Liver (tissue), 9 donors: ENCODE measurements around the gene LHX3. TPM values are rescaled to one million over a fixed set of nuclear protein-coding genes. Genes with fewer than 3 reads are reported as not detected.

ENCODE experiments used
- DNase-seq: peaks from one replicate; pipeline ENCODE4 v3.0.0-alpha.2; 2017; ENCODE audit warnings: low spot score
- H3K27ac ChIP-seq, 2 donors: one replicate each; pipeline ENCODE4 v1.7.0; 2013; ENCODE audit warnings: inconsistent platforms in 2 of 2, low read length in 2 of 2, control low read depth in 1 of 2, low read depth in 1 of 2, mild to moderate bottlenecking in 1 of 2
- H3K27me3 ChIP-seq, 4 donors: one replicate each; pipeline versions ENCODE4 v1.6.1 to v1.7.0; 2013; ENCODE audit warnings: low read length in 3 of 4, inconsistent platforms in 1 of 4, mild to moderate bottlenecking in 1 of 4, moderate library complexity in 1 of 4; ENCODE audit not compliant: control insufficient read depth in 4 of 4, insufficient read depth in 4 of 4
- H3K36me3 ChIP-seq, 4 donors: one replicate each; pipeline versions ENCODE4 v1.6.1 to v1.7.0; 2013; ENCODE audit warnings: low read length in 3 of 4, mild to moderate bottlenecking in 3 of 4, low read depth in 1 of 4, moderate library complexity in 1 of 4; ENCODE audit not compliant: control insufficient read depth in 4 of 4, insufficient read depth in 3 of 4
- H3K4me1 ChIP-seq, 4 donors: one replicate each; pipeline versions ENCODE4 v1.6.1 to v1.7.0; 2013; ENCODE audit warnings: low read length in 3 of 4, mild to moderate bottlenecking in 3 of 4, moderate library complexity in 1 of 4; ENCODE audit not compliant: control insufficient read depth in 4 of 4, insufficient read depth in 4 of 4
- H3K4me3 ChIP-seq, 3 donors: one replicate each; pipeline versions ENCODE4 v1.6.1 to v1.7.0; 2013; ENCODE audit warnings: low read length in 3 of 3, control low read depth in 1 of 3, low read depth in 1 of 3, mild to moderate bottlenecking in 1 of 3
- H3K9ac ChIP-seq, 2 donors: one replicate each; pipeline ENCODE4 v1.7.0; 2013; ENCODE audit warnings: low read length in 2 of 2, mild to moderate bottlenecking in 2 of 2, moderate library complexity in 2 of 2, control low read depth in 1 of 2, low read depth in 1 of 2
- H3K9me3 ChIP-seq, 4 donors: one replicate each; pipeline versions ENCODE4 v1.6.1 to v1.7.0; 2013; ENCODE audit warnings: low read length in 3 of 4; ENCODE audit not compliant: control insufficient read depth in 4 of 4
- EGR1 ChIP-seq, 2 donors: IDR thresholded peaks; 2 replicates each; pipeline ENCODE4 v1.6.1; 2016 to 2018; ENCODE audit warnings: antibody characterized with exemption in 2 of 2, low read depth in 2 of 2
- FOXA1 ChIP-seq: IDR thresholded peaks from 2 replicates; pipeline ENCODE4 v1.6.1; 2016; ENCODE audit warnings: antibody characterized with exemption
- FOXA2 ChIP-seq: IDR thresholded peaks from 2 replicates; pipeline ENCODE4 v1.6.1; 2016; ENCODE audit warnings: antibody characterized with exemption
- GABPA ChIP-seq, 2 donors: IDR thresholded peaks in 1 of 2; conservative IDR thresholded peaks in 1 of 2; 2 replicates each; pipeline ENCODE4 v1.6.1; 2016; ENCODE audit warnings: antibody characterized with exemption in 2 of 2, mild to moderate bottlenecking in 1 of 2, moderate library complexity in 1 of 2
- HNF4A ChIP-seq, 2 donors: conservative IDR thresholded peaks; 2 replicates each; pipeline ENCODE4 v1.6.1; 2016; ENCODE audit warnings: antibody characterized with exemption in 2 of 2, mild to moderate bottlenecking in 2 of 2
- HNF4G ChIP-seq: IDR thresholded peaks from 2 replicates; pipeline ENCODE4 v1.6.1; 2016; ENCODE audit warnings: antibody characterized with exemption
- JUND ChIP-seq, 2 donors: IDR thresholded peaks; 2 replicates each; pipeline ENCODE4 v1.6.1; 2016; ENCODE audit warnings: antibody characterized with exemption in 2 of 2
- MAX ChIP-seq: IDR thresholded peaks from 2 replicates; pipeline ENCODE4 v1.6.1; 2016; ENCODE audit warnings: antibody characterized with exemption
- NR2F2 ChIP-seq: IDR thresholded peaks from 2 replicates; pipeline ENCODE4 v1.6.1; 2016; ENCODE audit warnings: antibody characterized with exemption
- RAD21 ChIP-seq, 2 donors: IDR thresholded peaks; 2 replicates each; pipeline ENCODE4 v1.6.1; 2016; ENCODE audit warnings: antibody characterized with exemption in 2 of 2, mild to moderate bottlenecking in 2 of 2
- REST ChIP-seq: IDR thresholded peaks from 2 replicates; pipeline ENCODE4 v1.6.1; 2016; ENCODE audit warnings: antibody characterized with exemption, mild to moderate bottlenecking
- RXRA ChIP-seq, 2 donors: IDR thresholded peaks; 2 replicates each; pipeline ENCODE4 v1.6.1; 2017 to 2018; ENCODE audit warnings: antibody characterized with exemption in 2 of 2, mild to moderate bottlenecking in 1 of 2
- SP1 ChIP-seq: IDR thresholded peaks from 2 replicates; pipeline ENCODE4 v1.6.1; 2018; ENCODE audit warnings: antibody characterized with exemption, mild to moderate bottlenecking
- TAF1 ChIP-seq: conservative IDR thresholded peaks from 2 replicates; pipeline ENCODE4 v1.6.1; 2016; ENCODE audit warnings: antibody characterized with exemption, mild to moderate bottlenecking
- YY1 ChIP-seq: IDR thresholded peaks from 2 replicates; pipeline ENCODE4 v1.6.1; 2016; ENCODE audit warnings: antibody characterized with exemption, mild to moderate bottlenecking
- WGBS: extraction: QIAGEN DNeasy Blood & Tissue Kit; methylation state at CpG from one replicate; pipeline ENCODE4 v1.1.7; 2013; 5-methylcytosine and 5-hydroxymethylcytosine counted together
- polyA plus RNA-seq, 2 donors: library from polyadenylated mRNA; stranded (reverse) in 1 of 2; unstranded in 1 of 2; fragments of 200-250 nt in 1 of 2; fragments of >200 nt in 1 of 2; fragmentation: Nextera tagmentation in 1 of 2; extraction: Ambion mirVana in 1 of 2; gene quantifications; one replicate each; pipeline versions ENCODE4 v1.2.1 to v1.2.3, GENCODE V29; 2013 to 2015
- total RNA-seq, 2 donors: library from RNA; depleted of rRNA; stranded (reverse); fragments of >200 nt; gene quantifications; one replicate each; pipeline ENCODE4 v1.2.3, GENCODE V29; 2014
- TF ChIP-seq, protein P1 (sequence below): IDR thresholded peaks from 2 replicates; pipeline ENCODE4 v1.6.1; 2016; ENCODE audit warnings: antibody characterized with exemption
- TF ChIP-seq, protein P2 (sequence below): IDR thresholded peaks from 2 replicates; pipeline ENCODE4 v1.6.1; 2016; ENCODE audit warnings: antibody characterized with exemption
- TF ChIP-seq, protein P3 (sequence below): fragments of 150-350 bp; IDR thresholded peaks from 2 replicates; pipeline ENCODE4 v1.5.1; 2017; ENCODE audit warnings: improper control_type of control experiment, low read depth, low read length; ENCODE audit not compliant: missing input control
- donor health status: healthy.
- donor health status: healthy.
- donor health status: healthy.
- donor health status: healthy.
- donor health status: healthy.

LHX3 gene
- total and polyA plus RNA-seq, 4 donors = not detected

GRCh38 chr9:136149853-136150252 is 55.1 kb downstream of the LHX3 start:
- no peaks in the 10 kb centered on the region for H3K27me3 ChIP-seq
- no peaks in the 10 kb centered on the region for H3K36me3 ChIP-seq
- H3K4me3 ChIP-seq = no peak overlapping the region
- H3K27ac ChIP-seq = no peak overlapping the region
- 90% methylated on average over 9 of the region's 9 CpGs for WGBS
- TF ChIP-seq GABPA (IDR thresholded peaks at IDR 0.05 in 1 of 2, conservative IDR thresholded peaks at IDR 0.05 in 1 of 2) (no peak), TAF1 (no peak), SP1 (no peak), YY1 (no peak), JUND (IDR thresholded peaks at IDR 0.05) (no peak), HNF4A (conservative IDR thresholded peaks at IDR 0.05) (no peak), RXRA (IDR thresholded peaks at IDR 0.05) (no peak), EGR1 (IDR thresholded peaks at IDR 0.05; ENCODE audit: low read depth in 2 of 2) (no peak), FOXA1 (no peak), REST (no peak), NR2F2 (no peak), FOXA2 (no peak), MAX (no peak), RAD21 (IDR thresholded peaks at IDR 0.05) (no peak), HNF4G (no peak)
- TF ChIP-seq, protein P1, sequence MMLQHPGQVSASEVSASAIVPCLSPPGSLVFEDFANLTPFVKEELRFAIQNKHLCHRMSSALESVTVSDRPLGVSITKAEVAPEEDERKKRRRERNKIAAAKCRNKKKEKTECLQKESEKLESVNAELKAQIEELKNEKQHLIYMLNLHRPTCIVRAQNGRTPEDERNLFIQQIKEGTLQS = no peak
- TF ChIP-seq, protein P2, sequence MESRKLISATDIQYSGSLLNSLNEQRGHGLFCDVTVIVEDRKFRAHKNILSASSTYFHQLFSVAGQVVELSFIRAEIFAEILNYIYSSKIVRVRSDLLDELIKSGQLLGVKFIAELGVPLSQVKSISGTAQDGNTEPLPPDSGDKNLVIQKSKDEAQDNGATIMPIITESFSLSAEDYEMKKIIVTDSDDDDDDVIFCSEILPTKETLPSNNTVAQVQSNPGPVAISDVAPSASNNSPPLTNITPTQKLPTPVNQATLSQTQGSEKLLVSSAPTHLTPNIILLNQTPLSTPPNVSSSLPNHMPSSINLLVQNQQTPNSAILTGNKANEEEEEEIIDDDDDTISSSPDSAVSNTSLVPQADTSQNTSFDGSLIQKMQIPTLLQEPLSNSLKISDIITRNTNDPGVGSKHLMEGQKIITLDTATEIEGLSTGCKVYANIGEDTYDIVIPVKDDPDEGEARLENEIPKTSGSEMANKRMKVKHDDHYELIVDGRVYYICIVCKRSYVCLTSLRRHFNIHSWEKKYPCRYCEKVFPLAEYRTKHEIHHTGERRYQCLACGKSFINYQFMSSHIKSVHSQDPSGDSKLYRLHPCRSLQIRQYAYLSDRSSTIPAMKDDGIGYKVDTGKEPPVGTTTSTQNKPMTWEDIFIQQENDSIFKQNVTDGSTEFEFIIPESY = no peak
- TF ChIP-seq, protein P3, sequence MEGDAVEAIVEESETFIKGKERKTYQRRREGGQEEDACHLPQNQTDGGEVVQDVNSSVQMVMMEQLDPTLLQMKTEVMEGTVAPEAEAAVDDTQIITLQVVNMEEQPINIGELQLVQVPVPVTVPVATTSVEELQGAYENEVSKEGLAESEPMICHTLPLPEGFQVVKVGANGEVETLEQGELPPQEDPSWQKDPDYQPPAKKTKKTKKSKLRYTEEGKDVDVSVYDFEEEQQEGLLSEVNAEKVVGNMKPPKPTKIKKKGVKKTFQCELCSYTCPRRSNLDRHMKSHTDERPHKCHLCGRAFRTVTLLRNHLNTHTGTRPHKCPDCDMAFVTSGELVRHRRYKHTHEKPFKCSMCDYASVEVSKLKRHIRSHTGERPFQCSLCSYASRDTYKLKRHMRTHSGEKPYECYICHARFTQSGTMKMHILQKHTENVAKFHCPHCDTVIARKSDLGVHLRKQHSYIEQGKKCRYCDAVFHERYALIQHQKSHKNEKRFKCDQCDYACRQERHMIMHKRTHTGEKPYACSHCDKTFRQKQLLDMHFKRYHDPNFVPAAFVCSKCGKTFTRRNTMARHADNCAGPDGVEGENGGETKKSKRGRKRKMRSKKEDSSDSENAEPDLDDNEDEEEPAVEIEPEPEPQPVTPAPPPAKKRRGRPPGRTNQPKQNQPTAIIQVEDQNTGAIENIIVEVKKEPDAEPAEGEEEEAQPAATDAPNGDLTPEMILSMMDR = no peak
- no peak for DNase-seq
- no peaks in the 10 kb centered on the region for H3K4me1 ChIP-seq
- no peak overlapping the region for H3K9ac ChIP-seq
- H3K9me3 ChIP-seq = no peaks in the 10 kb centered on the region

DNA sequence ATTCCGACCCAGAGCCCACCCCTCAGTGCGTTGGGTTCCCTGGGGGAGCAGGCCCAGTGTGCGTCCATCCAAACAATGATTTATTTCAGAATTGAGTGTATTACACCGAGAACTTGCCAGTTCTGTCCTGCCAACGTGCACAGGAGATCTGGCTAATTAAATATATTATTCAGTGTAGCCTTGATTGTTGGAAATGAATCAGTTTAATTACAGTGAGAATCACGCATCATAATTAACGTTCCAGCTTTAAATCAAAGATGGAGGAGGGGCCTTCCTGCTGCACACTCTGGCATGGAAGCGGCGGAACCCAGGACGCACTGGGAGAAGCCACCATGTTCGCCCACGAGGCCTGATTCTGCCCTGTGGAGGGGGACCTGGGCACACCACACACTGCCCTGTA is 55.6 kb downstream of the LHX3 start:
- 88% methylated on average over 12 of the region's 12 CpGs for WGBS
- Histone ChIP-seq H3K27me3 (no peaks in the 10 kb centered on the region), H3K9ac (no peak overlapping the region), H3K9me3 (no peaks in the 10 kb centered on the region), H3K4me1 (no peaks in the 10 kb centered on the region), H3K27ac (no peak overlapping the region), H3K36me3 (no peaks in the 10 kb centered on the region), H3K4me3 (no peak overlapping the region)
- no peak for DNase-seq
- no peak for TF ChIP-seq HNF4A (conservative IDR thresholded peaks at IDR 0.05)
- TF ChIP-seq RAD21 (IDR thresholded peaks at IDR 0.05) = no peak
- TF ChIP-seq FOXA2 = no peak
- no peak for TF ChIP-seq EGR1 (IDR thresholded peaks at IDR 0.05; ENCODE audit: low read depth in 2 of 2)
- TF ChIP-seq FOXA1 = no peak
- TF ChIP-seq YY1 = no peak
- TF ChIP-seq TAF1 = no peak
- TF ChIP-seq HNF4G = no peak
- TF ChIP-seq REST = no peak
- TF ChIP-seq, protein P2 = no peak
- TF ChIP-seq GABPA (IDR thresholded peaks at IDR 0.05 in 1 of 2, conservative IDR thresholded peaks at IDR 0.05 in 1 of 2) = no peak
